Measurements from ENCODE around the gene NDC80.

The NDC80 gene

GRCh38 chr18:2612996-2613395 is 41.6 kb downstream of the NDC80 start:
- no peak for TF ChIP-seq CTCF (conservative IDR thresholded peaks at IDR 0.05; ENCODE audit: low read depth, low read length)
- H3K4me3 ChIP-seq (ENCODE audit: low read depth, low read length) = no peak overlapping the region
- peak; percentile 40 for DNase-seq (ENCODE audit: low read depth)

GRCh38 chr18:2617401-2617998 is 46.1 kb downstream of the NDC80 start:
- no peak overlapping the region for H3K4me3 ChIP-seq (ENCODE audit: low read depth, low read length)
- DNase-seq (ENCODE audit: low read depth) = peak; percentile 45
- no peak for TF ChIP-seq CTCF (conservative IDR thresholded peaks at IDR 0.05; ENCODE audit: low read depth, low read length)

- peak; percentile 52 for DNase-seq (ENCODE audit: low read depth)
- TF ChIP-seq CTCF (conservative IDR thresholded peaks at IDR 0.05; ENCODE audit: low read depth, low read length) = no peak
- no peak overlapping the region for H3K4me3 ChIP-seq (ENCODE audit: low read depth, low read length)
Observed at GRCh38 chr18:2618009-2618408, 46.7 kb downstream of the NDC80 start.

GRCh38 chr18:2625217-2625616 is 53.9 kb downstream of the NDC80 start:
- TF ChIP-seq CTCF (conservative IDR thresholded peaks at IDR 0.05; ENCODE audit: low read depth, low read length) = no peak
- no peak for DNase-seq (ENCODE audit: low read depth)
- no peak overlapping the region for H3K4me3 ChIP-seq (ENCODE audit: low read depth, low read length)

- no peak overlapping the region for H3K4me3 ChIP-seq (ENCODE audit: low read depth, low read length)
- no peak for TF ChIP-seq CTCF (conservative IDR thresholded peaks at IDR 0.05; ENCODE audit: low read depth, low read length)
- peak; percentile 11 for DNase-seq (ENCODE audit: low read depth)
Observed at GRCh38 chr18:2627821-2628276, 56.5 kb downstream of the NDC80 start.

- no peak for DNase-seq (ENCODE audit: low read depth)
- TF ChIP-seq CTCF (conservative IDR thresholded peaks at IDR 0.05; ENCODE audit: low read depth, low read length) = no peak
Observed at GRCh38 chr18:2629003-2629402, 57.6 kb downstream of the NDC80 start.

GRCh38 chr18:2635586-2635985 is 64.2 kb downstream of the NDC80 start:
- DNase-seq (ENCODE audit: low read depth) = no peak
- no peak overlapping the region for H3K4me3 ChIP-seq (ENCODE audit: low read depth, low read length)
- TF ChIP-seq CTCF (conservative IDR thresholded peaks at IDR 0.05; ENCODE audit: low read depth, low read length) = no peak

More at GRCh38 chr18:2629003-2629402, 57.6 kb downstream of the NDC80 start:
- H3K4me3 ChIP-seq (ENCODE audit: low read depth, low read length) = no peak overlapping the region

All from choroid plexus epithelial cell (primary cell).